ENCODE data around the gene FHIT.

DNA sequence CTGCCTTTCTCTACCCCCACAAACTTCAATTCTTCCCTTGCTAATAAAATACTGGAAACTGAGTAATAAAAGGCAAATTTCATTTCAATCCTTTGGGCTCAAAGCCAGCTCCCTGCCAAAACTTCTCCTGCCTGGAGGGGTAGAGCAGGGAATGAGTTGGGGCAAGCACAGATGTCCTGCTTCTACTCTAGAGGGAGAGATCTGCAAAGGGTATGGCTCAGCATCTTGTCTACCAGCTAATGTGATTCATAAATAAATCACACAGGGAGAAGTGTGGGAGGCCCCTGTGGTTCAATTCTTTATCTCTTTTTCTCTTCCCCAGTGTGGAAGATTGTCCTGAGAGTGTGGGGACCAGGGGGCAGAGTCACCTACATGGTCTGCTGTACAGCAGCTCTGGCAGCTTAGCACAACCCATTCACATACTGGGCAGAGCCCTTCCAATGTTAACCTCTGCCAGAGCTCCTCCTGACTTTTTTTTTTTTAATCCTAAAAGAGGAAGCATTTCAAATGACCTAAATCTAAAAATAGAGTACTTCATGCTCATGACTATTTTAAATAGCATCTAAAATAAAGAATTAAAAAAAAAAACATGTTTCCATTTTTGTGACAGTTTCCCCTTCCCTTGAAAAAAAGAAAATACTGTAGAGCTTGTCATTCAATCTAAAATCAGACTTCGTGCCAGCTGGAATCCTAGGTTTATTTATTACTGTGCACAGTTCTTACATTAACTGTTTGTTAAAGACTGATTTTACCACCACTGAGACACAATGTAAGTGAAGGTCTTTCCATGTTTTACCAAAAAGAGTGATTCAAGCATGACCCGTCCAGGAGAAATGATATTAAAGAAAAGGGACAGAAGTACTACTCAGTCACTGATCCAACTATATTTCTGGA lies 1117.7 kb downstream of the FHIT start:
- no peak for TF ChIP-seq EZH2 (IDR thresholded peaks at IDR 0.05; ENCODE audit: insufficient read depth, poor library complexity, severe bottlenecking)
- TF ChIP-seq EZH2phosphoT487 (IDR thresholded peaks at IDR 0.05; ENCODE audit: insufficient read depth, low read depth), result no peak

All from GM23248 (cell line).